SK-N-SH treated with all-trans-retinoic acid at 6 μM for 48 hours (cell line): ENCODE data around the gene FDX1.

ENCODE experiments used
- ATAC-seq: fragments of 200-7000 bp; cut with Tn5 transposase; 3 replicates; pipeline ENCODE4 v1.9.1; 2020; ENCODE audit warnings: mild to moderate bottlenecking, moderate library complexity
- ARNTL ChIP-seq: fragments of 450-650 bp; formaldehyde crosslinking; IDR thresholded peaks from 2 replicates; pipeline ENCODE4 v1.5.0; 2020; ENCODE audit warnings: low read depth, mild to moderate bottlenecking, moderate library complexity, borderline replicate concordance
- CSDC2 ChIP-seq: fragments of 250-450 bp; sonication (Bioruptor Pico); IDR thresholded peaks from 2 replicates; pipeline ENCODE4 v1.5.0; 2020; ENCODE audit warnings: mild to moderate bottlenecking, moderate library complexity
- ESRRG ChIP-seq: fragments of 250-450 bp; sonication (Bioruptor Pico); IDR thresholded peaks from 2 replicates; pipeline ENCODE4 v1.6.1; 2021; ENCODE audit warnings: mild to moderate bottlenecking
- GLIS3 ChIP-seq: fragments of 250-450 bp; sonication (Bioruptor Pico); IDR thresholded peaks from 2 replicates; pipeline ENCODE4 v1.5.0; 2020; ENCODE audit warnings: mild to moderate bottlenecking, moderate library complexity
- ISL1 ChIP-seq: fragments of 250-450 bp; sonication (Bioruptor Pico); IDR thresholded peaks from 2 replicates; pipeline ENCODE4 v2.1.2; 2022; ENCODE audit warnings: mild to moderate bottlenecking, moderate library complexity
- OSR1 ChIP-seq: fragments of 250-450 bp; sonication (Bioruptor Pico); IDR thresholded peaks from 2 replicates; pipeline ENCODE4 v1.8.0; 2022; ENCODE audit warnings: moderate library complexity, mild to moderate bottlenecking, inconsistent platforms
- RARB ChIP-seq: fragments of 250-450 bp; sonication (Bioruptor Pico); IDR thresholded peaks from 2 replicates; pipeline ENCODE4 v1.8.0; 2021; ENCODE audit warnings: mild to moderate bottlenecking, moderate library complexity
- SNAI2 ChIP-seq: fragments of 250-450 bp; sonication (Bioruptor Pico); IDR thresholded peaks from 2 replicates; pipeline ENCODE4 v1.5.0; 2020; ENCODE audit warnings: mild to moderate bottlenecking, moderate library complexity
- TCF4 ChIP-seq: fragments of 250-450 bp; sonication (Bioruptor Pico); IDR thresholded peaks from 2 replicates; pipeline ENCODE4 v1.8.0; 2021; ENCODE audit warnings: mild to moderate bottlenecking, moderate library complexity, borderline replicate concordance
- TOX ChIP-seq: fragments of 250-450 bp; sonication (Bioruptor Pico); IDR thresholded peaks from 2 replicates; pipeline ENCODE4 v1.8.0; 2021; ENCODE audit warnings: mild to moderate bottlenecking, moderate library complexity, borderline replicate concordance
- ZFP30 ChIP-seq: fragments of 450-650 bp; formaldehyde crosslinking; IDR thresholded peaks from 2 replicates; pipeline ENCODE4 v1.5.0; 2022; ENCODE audit warnings: mild to moderate bottlenecking, moderate library complexity
- ZNF565 ChIP-seq: fragments of 450-650 bp; formaldehyde crosslinking; conservative IDR thresholded peaks from 2 replicates; pipeline ENCODE4 v1.5.0; 2020; ENCODE audit warnings: low read depth, mild to moderate bottlenecking, moderate library complexity
- ZNF70 ChIP-seq: fragments of 450-650 bp; formaldehyde crosslinking; IDR thresholded peaks from 2 replicates; pipeline ENCODE4 v1.5.0; 2020; ENCODE audit warnings: mild to moderate bottlenecking, moderate library complexity
- ZNF8 ChIP-seq: fragments of 450-650 bp; formaldehyde crosslinking; IDR thresholded peaks from 2 replicates; pipeline ENCODE4 v1.5.0; 2020; ENCODE audit warnings: mild to moderate bottlenecking, moderate library complexity
- TF ChIP-seq, protein P1 (sequence below): fragments of 250-450 bp; sonication (Bioruptor Pico); IDR thresholded peaks from 2 replicates; pipeline ENCODE4 v1.8.0; 2020; ENCODE audit warnings: mild to moderate bottlenecking, moderate library complexity, borderline replicate concordance
- TF ChIP-seq, protein P2 (sequence below): fragments of 250-450 bp; sonication (Bioruptor Pico); IDR thresholded peaks from 2 replicates; pipeline ENCODE4 v1.8.0; 2021; ENCODE audit warnings: low read depth, mild to moderate bottlenecking, moderate library complexity, borderline replicate concordance
- TF ChIP-seq, protein P3 (sequence below): fragments of 250-450 bp; sonication (Bioruptor Pico); IDR thresholded peaks from 2 replicates; pipeline ENCODE4 v1.5.0; 2020; ENCODE audit warnings: mild to moderate bottlenecking, moderate library complexity
- TF ChIP-seq, protein P4 (sequence below): fragments of 250-450 bp; sonication (Bioruptor Pico); IDR thresholded peaks from 2 replicates; pipeline ENCODE4 v1.5.1; 2020; ENCODE audit warnings: low read depth, mild to moderate bottlenecking, moderate library complexity
- TF ChIP-seq, protein P5 (sequence below): fragments of 250-450 bp; sonication (Bioruptor Pico); IDR thresholded peaks from 2 replicates; pipeline ENCODE4 v1.5.1; 2021; ENCODE audit warnings: mild to moderate bottlenecking, moderate library complexity

FDX1 gene

DNA sequence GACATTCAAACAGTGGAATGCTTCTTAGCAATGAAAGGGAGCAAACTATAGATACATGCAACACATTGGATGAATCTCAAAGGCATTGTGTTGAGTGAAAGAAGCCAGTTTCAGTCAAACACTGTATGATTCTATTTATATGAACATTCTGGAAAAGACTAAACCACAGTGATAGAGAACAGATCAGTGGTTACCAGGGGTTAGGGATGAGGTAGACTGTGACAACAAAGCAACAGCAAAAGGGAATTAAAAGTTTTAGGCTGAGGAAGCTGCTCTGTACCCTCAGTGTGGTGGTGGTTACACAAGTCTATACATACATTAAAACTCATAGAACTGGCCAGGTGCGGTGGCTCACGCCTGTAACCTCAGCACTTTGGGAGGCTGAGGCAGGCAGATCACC is 23.0 kb downstream of the FDX1 start:
- ATAC-seq: no peak
- TF ChIP-seq OSR1: no peak
- TF ChIP-seq, protein P1, sequence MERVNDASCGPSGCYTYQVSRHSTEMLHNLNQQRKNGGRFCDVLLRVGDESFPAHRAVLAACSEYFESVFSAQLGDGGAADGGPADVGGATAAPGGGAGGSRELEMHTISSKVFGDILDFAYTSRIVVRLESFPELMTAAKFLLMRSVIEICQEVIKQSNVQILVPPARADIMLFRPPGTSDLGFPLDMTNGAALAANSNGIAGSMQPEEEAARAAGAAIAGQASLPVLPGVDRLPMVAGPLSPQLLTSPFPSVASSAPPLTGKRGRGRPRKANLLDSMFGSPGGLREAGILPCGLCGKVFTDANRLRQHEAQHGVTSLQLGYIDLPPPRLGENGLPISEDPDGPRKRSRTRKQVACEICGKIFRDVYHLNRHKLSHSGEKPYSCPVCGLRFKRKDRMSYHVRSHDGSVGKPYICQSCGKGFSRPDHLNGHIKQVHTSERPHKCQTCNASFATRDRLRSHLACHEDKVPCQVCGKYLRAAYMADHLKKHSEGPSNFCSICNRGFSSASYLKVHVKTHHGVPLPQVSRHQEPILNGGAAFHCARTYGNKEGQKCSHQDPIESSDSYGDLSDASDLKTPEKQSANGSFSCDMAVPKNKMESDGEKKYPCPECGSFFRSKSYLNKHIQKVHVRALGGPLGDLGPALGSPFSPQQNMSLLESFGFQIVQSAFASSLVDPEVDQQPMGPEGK (CRISPR knock-in tag): no peak
- TF ChIP-seq CSDC2 (CRISPR knock-in tag): no peak
- no peak for TF ChIP-seq ZNF565
- TF ChIP-seq ISL1 (CRISPR knock-in tag): no peak
- TF ChIP-seq ZFP30: no peak
- TF ChIP-seq RARB (CRISPR knock-in tag): no peak
- no peak for TF ChIP-seq ZNF8 (CRISPR knock-in tag)
- no peak for TF ChIP-seq ESRRG (CRISPR knock-in tag)
- TF ChIP-seq GLIS3 (CRISPR knock-in tag): no peak

DNA sequence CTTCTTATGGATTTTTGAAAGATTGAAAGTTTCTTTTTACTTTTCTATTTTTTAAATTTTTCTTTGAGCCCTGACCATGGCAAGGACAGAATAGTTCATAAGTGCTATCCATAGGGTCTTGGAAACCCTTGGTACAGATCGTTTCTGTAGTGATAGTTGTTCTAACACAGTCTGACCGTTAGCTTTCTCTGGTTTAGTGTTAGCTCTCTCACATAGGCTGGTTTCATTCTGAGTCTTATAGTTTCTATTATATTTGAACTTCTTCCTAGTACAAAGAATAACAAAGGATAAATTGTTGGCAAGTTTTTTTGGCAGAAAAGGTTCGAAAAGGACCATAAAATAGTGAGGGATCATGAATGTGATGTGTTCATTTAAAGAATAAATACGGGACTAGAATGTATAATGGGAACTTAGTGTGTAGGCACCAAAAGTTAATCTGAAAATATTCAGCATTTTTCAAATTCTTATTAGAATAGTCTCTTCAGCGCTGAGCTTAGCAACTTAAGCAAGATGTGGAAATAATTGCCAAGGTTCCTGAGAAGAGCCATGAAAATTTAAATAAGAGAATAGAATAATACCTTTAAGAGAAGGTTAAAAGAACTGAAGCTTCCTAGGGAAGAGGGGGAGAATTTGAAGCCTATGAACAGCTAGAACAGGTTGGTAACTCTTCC is 24.1 kb downstream of the FDX1 start:
- TF ChIP-seq, protein P2, sequence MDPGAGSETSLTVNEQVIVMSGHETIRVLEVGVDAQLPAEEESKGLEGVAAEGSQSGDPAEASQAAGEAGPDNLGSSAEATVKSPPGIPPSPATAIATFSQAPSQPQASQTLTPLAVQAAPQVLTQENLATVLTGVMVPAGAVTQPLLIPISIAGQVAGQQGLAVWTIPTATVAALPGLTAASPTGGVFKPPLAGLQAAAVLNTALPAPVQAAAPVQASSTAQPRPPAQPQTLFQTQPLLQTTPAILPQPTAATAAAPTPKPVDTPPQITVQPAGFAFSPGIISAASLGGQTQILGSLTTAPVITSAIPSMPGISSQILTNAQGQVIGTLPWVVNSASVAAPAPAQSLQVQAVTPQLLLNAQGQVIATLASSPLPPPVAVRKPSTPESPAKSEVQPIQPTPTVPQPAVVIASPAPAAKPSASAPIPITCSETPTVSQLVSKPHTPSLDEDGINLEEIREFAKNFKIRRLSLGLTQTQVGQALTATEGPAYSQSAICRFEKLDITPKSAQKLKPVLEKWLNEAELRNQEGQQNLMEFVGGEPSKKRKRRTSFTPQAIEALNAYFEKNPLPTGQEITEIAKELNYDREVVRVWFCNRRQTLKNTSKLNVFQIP: no peak
- TF ChIP-seq, protein P3, sequence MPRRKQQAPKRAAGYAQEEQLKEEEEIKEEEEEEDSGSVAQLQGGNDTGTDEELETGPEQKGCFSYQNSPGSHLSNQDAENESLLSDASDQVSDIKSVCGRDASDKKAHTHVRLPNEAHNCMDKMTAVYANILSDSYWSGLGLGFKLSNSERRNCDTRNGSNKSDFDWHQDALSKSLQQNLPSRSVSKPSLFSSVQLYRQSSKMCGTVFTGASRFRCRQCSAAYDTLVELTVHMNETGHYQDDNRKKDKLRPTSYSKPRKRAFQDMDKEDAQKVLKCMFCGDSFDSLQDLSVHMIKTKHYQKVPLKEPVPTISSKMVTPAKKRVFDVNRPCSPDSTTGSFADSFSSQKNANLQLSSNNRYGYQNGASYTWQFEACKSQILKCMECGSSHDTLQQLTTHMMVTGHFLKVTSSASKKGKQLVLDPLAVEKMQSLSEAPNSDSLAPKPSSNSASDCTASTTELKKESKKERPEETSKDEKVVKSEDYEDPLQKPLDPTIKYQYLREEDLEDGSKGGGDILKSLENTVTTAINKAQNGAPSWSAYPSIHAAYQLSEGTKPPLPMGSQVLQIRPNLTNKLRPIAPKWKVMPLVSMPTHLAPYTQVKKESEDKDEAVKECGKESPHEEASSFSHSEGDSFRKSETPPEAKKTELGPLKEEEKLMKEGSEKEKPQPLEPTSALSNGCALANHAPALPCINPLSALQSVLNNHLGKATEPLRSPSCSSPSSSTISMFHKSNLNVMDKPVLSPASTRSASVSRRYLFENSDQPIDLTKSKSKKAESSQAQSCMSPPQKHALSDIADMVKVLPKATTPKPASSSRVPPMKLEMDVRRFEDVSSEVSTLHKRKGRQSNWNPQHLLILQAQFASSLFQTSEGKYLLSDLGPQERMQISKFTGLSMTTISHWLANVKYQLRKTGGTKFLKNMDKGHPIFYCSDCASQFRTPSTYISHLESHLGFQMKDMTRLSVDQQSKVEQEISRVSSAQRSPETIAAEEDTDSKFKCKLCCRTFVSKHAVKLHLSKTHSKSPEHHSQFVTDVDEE: no peak
- no peak for TF ChIP-seq TOX (CRISPR knock-in tag)
- no peak for TF ChIP-seq ZNF70 (CRISPR knock-in tag)
- no peak for TF ChIP-seq ZNF8 (CRISPR knock-in tag)
- TF ChIP-seq, protein P4, sequence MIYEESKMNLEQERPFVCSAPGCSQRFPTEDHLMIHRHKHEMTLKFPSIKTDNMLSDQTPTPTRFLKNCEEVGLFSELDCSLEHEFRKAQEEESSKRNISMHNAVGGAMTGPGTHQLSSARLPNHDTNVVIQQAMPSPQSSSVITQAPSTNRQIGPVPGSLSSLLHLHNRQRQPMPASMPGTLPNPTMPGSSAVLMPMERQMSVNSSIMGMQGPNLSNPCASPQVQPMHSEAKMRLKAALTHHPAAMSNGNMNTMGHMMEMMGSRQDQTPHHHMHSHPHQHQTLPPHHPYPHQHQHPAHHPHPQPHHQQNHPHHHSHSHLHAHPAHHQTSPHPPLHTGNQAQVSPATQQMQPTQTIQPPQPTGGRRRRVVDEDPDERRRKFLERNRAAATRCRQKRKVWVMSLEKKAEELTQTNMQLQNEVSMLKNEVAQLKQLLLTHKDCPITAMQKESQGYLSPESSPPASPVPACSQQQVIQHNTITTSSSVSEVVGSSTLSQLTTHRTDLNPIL (CRISPR knock-in tag): no peak
- TF ChIP-seq, all 23 proteins: peak for 0
- no peak for ATAC-seq

DNA sequence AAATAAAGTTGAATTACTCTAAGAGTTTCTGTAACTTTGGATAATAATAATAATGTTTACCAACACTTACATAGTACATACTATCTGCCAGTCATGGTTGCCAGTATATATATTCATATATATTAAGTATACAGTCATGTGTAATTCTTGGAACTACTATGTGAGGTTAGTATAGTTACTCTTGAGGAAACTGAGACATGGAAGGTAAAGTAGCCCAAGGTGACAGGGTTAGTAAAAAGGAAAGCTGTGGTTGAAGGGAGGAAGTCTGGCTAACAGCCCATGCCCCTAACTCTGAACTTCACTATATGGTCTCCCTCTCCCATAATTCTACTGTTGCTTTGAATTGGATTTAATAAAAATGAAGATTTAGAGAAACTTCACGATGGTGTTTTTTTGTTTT is 24.9 kb downstream of the FDX1 start:
- no peak for ATAC-seq
- TF ChIP-seq ZNF565 (no peak), TCF4 (CRISPR knock-in tag) (no peak), ESRRG (CRISPR knock-in tag) (no peak), TOX (CRISPR knock-in tag) (no peak), ARNTL (CRISPR knock-in tag) (no peak), ISL1 (CRISPR knock-in tag) (no peak), ZFP30 (no peak), OSR1 (no peak), SNAI2 (no peak), CSDC2 (CRISPR knock-in tag) (no peak)
- TF ChIP-seq, protein P1 (CRISPR knock-in tag): no peak
- TF ChIP-seq, protein P5, sequence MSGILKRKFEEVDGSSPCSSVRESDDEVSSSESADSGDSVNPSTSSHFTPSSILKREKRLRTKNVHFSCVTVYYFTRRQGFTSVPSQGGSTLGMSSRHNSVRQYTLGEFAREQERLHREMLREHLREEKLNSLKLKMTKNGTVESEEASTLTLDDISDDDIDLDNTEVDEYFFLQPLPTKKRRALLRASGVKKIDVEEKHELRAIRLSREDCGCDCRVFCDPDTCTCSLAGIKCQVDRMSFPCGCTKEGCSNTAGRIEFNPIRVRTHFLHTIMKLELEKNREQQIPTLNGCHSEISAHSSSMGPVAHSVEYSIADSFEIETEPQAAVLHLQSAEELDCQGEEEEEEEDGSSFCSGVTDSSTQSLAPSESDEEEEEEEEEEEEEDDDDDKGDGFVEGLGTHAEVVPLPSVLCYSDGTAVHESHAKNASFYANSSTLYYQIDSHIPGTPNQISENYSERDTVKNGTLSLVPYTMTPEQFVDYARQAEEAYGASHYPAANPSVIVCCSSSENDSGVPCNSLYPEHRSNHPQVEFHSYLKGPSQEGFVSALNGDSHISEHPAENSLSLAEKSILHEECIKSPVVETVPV (CRISPR knock-in tag): no peak
- TF ChIP-seq, protein P3: no peak
- TF ChIP-seq, protein P2: no peak
